SK-N-MC (cell line): ENCODE results near the gene CDH4.

ENCODE experiments used
- EZH2 ChIP-seq: fragments of 200-600 bp; sonication (generic); IDR thresholded peaks from one replicate; pipeline ENCODE4 v1.6.1; 2017; ENCODE audit warnings: antibody characterized with exemption
- POLR2AphosphoS5 ChIP-seq: IDR thresholded peaks from 2 replicates; pipeline ENCODE4 v1.6.1; 2012; ENCODE audit warnings: mild to moderate bottlenecking, low read depth, low read length, borderline replicate concordance

DNA sequence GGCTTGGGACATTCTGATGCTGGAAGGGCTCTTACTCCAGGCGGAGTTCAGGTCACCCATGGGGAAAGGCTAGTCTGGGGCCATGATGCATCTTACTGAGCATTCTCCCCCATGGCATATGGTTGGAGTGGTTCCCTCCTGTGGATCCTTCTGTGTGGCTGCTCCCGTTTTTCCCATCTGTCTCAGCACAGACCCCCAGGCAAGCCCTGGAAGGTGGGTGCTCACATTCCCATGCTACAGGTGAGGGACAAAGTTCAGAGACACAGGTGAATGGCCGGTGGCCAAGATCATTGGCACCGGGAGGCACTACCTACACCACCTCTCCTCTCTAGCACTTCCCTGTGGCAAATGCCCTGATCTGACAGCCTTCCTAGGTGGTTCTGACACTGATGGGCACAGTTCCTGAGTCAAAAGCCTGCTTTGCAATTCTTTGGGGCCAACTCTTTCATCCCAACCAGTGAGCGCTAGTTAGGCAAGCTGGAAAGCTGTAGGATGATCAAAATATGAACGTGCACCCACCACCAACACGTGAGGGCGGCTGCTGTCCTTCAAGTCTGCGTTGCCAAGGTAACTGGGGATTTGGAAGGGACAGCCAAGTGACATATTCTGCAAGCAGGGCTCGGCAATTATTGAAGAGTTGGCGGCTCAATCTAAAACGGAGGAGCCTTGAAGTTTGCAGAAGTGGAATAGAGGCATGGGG is 124.6 kb downstream of the CDH4 start:
- TF ChIP-seq EZH2, result no peak
- TF ChIP-seq POLR2AphosphoS5, result no peak
